Neutrophil (primary cell): ENCODE data around the gene HFM1.

ENCODE experiments used
- H3K27ac ChIP-seq: fragments of 200-600 bp; sonication (generic); 2 replicates; pipeline ENCODE4 v1.5.1; 2016; ENCODE audit warnings: mild to moderate bottlenecking, moderate library complexity
- H3K27me3 ChIP-seq: fragments of 200-600 bp; sonication (generic); 2 replicates; pipeline ENCODE4 v1.6.0; 2016; ENCODE audit warnings: mild to moderate bottlenecking
- H3K36me3 ChIP-seq: fragments of 200-600 bp; sonication (generic); 2 replicates; pipeline ENCODE4 v1.5.1; 2017
- H3K4me1 ChIP-seq, 2 experiments: fragments of 200-600 bp in 1 of 2; sonication (generic) in 1 of 2; 1 replicate in 1 of 2; 2 replicates in 1 of 2; pipeline versions ENCODE4 v1.5.1 to v1.6.1; 2013 to 2016; ENCODE audit warnings: low read depth in 1 of 2, low read length in 1 of 2, mild to moderate bottlenecking in 1 of 2, moderate library complexity in 1 of 2; ENCODE audit not compliant: control insufficient read depth in 1 of 2, insufficient read depth in 1 of 2
- H3K4me3 ChIP-seq, 2 experiments: fragments of 200-600 bp in 1 of 2; sonication (generic) in 1 of 2; 1 replicate in 1 of 2; 2 replicates in 1 of 2; pipeline ENCODE4 v1.5.1; 2013 to 2016; ENCODE audit warnings: low read depth in 1 of 2, low read length in 1 of 2, mild to moderate bottlenecking in 1 of 2, moderate library complexity in 1 of 2
- H3K9me3 ChIP-seq: fragments of 200-600 bp; sonication (generic); 2 replicates; pipeline ENCODE4 v1.5.1; 2016
- TF ChIP-seq, protein P1 (sequence below): fragments of 200-600 bp; sonication (generic); IDR thresholded peaks from 2 replicates; pipeline ENCODE4 v1.5.1; 2016; ENCODE audit warnings: antibody characterized with exemption

Gene HFM1

DNA sequence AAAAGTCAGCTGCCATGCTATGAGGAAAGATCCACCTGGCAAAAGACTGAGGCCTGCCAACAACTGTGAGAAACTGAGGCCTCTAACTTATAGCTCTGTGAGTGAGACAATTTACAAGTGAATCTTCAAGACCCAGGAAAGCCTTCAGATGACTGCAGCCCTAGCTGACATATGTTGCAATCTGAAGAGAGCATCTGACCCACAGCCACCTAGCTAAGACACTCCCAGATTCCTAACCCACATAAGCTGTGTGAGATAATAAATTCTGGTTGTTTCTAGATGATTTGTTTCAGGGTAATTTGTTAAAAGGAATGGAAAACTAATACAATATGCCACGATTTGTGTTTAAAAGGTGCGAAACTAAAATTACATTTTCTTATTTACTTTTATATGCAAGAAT is 55.1 kb downstream of the HFM1 start:
- H3K4me3 ChIP-seq: no peak overlapping the region
- H3K27me3 ChIP-seq: no peaks in the 10 kb centered on the region
- H3K36me3 ChIP-seq: no peaks in the 10 kb centered on the region
- TF ChIP-seq, protein P1, sequence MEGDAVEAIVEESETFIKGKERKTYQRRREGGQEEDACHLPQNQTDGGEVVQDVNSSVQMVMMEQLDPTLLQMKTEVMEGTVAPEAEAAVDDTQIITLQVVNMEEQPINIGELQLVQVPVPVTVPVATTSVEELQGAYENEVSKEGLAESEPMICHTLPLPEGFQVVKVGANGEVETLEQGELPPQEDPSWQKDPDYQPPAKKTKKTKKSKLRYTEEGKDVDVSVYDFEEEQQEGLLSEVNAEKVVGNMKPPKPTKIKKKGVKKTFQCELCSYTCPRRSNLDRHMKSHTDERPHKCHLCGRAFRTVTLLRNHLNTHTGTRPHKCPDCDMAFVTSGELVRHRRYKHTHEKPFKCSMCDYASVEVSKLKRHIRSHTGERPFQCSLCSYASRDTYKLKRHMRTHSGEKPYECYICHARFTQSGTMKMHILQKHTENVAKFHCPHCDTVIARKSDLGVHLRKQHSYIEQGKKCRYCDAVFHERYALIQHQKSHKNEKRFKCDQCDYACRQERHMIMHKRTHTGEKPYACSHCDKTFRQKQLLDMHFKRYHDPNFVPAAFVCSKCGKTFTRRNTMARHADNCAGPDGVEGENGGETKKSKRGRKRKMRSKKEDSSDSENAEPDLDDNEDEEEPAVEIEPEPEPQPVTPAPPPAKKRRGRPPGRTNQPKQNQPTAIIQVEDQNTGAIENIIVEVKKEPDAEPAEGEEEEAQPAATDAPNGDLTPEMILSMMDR: no peak
- peaks cover 2% of the 10 kb centered on the region for H3K9me3 ChIP-seq
- H3K27ac ChIP-seq: no peak overlapping the region
- no peaks in the 10 kb centered on the region for H3K4me1 ChIP-seq

GRCh38 chr1:91346824-91347223 is 57.8 kb downstream of the HFM1 start:
- no peaks in the 10 kb centered on the region for H3K9me3 ChIP-seq
- no peaks in the 10 kb centered on the region for H3K4me1 ChIP-seq
- H3K27me3 ChIP-seq: no peaks in the 10 kb centered on the region
- TF ChIP-seq, protein P1: no peak
- H3K4me3 ChIP-seq: no peak overlapping the region
- no peak overlapping the region for H3K27ac ChIP-seq
- no peaks in the 10 kb centered on the region for H3K36me3 ChIP-seq

- Histone ChIP-seq H3K4me1 (no peaks in the 10 kb centered on the region), H3K4me3 (no peak overlapping the region), H3K27me3 (no peaks in the 10 kb centered on the region), H3K27ac (no peak overlapping the region), H3K36me3 (no peaks in the 10 kb centered on the region), H3K9me3 (no peaks in the 10 kb centered on the region)
- TF ChIP-seq, protein P1: no peak
Observed at GRCh38 chr1:91345395-91346005, 59.1 kb downstream of the HFM1 start.

- H3K27me3 ChIP-seq: no peaks in the 10 kb centered on the region
- H3K4me1 ChIP-seq: no peaks in the 10 kb centered on the region
- H3K9me3 ChIP-seq: no peaks in the 10 kb centered on the region
- no peak overlapping the region for H3K27ac ChIP-seq
- H3K36me3 ChIP-seq: no peaks in the 10 kb centered on the region
- TF ChIP-seq, protein P1: no peak
- no peak overlapping the region for H3K4me3 ChIP-seq
Observed at GRCh38 chr1:91338501-91338900, 66.1 kb downstream of the HFM1 start.

DNA sequence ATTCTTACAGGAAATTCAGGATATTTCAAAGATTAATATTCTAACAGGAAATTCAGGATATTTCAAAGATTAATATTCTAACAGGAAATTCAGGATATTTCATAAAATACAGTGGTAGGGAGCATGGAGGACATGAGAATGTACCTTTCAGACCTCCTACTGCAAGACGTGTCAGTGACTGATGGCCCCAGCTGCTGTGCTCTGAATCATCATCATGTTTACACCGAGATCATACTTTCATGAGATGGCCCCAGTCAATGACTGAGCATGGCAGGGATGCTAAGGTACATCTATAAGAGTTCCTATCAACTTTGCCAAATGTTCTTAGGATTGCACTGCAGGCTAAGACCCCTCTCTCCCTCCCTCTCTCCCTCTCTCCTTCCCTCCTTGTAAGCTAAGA is 69.0 kb downstream of the HFM1 start:
- TF ChIP-seq, protein P1: no peak

DNA sequence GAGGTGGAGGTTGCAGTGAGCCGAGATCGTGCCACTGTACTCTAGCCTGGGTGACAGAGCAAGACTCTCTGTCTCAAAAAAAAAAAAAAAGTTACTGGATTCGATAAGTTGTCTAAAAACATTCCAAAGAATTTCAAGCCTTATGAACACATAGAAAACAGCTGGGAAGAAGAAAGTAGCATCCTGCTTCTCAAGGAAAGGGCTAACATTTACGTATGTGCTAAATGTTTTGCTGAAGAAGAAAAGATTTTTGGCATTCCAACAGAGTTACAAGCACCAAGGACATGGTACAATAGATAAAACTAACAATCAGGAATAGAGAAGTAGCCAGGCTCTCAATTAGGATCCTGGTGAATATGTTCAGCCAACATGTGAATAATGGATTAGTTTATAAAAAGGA is 69.8 kb downstream of the HFM1 start:
- H3K4me3 ChIP-seq: no peak overlapping the region
- no peaks in the 10 kb centered on the region for H3K9me3 ChIP-seq
- no peak overlapping the region for H3K27ac ChIP-seq
- H3K36me3 ChIP-seq: no peaks in the 10 kb centered on the region
- TF ChIP-seq, protein P1: no peak
- H3K27me3 ChIP-seq: no peaks in the 10 kb centered on the region
- H3K4me1 ChIP-seq: no peaks in the 10 kb centered on the region

More for the DNA sequence above, 69.0 kb downstream of the HFM1 start:
- no peaks in the 10 kb centered on the region for H3K36me3 ChIP-seq
- H3K4me3 ChIP-seq: no peak overlapping the region
- H3K27ac ChIP-seq: no peak overlapping the region
- no peaks in the 10 kb centered on the region for H3K9me3 ChIP-seq
- no peaks in the 10 kb centered on the region for H3K4me1 ChIP-seq
- H3K27me3 ChIP-seq: no peaks in the 10 kb centered on the region
